Neural cell (in vitro differentiated cells): ENCODE measurements around the gene SF3B3.

Experiments
- EZH2 ChIP-seq: fragments of 200-600, 300-800 bp; shearing (Covaris generic), sonication (generic); IDR thresholded peaks from 2 replicates; pipeline ENCODE4 v1.6.1; 2014; ENCODE audit warnings: antibody characterized with exemption, low read length, borderline replicate concordance, mild to moderate bottlenecking; ENCODE audit not compliant: insufficient read depth, poor library complexity, severe bottlenecking
- POLR2AphosphoS5 ChIP-seq: IDR thresholded peaks from 2 replicates; pipeline ENCODE4 v1.6.1; 2012
- RAD21 ChIP-seq: fragments of 450-650 bp; conservative IDR thresholded peaks from 2 replicates; pipeline ENCODE4 v1.6.1; 2014; ENCODE audit warnings: antibody characterized with exemption, mild to moderate bottlenecking, moderate library complexity
- SMC3 ChIP-seq: fragments of 450-650 bp; conservative IDR thresholded peaks from 2 replicates; pipeline ENCODE4 v1.6.1; 2014; ENCODE audit warnings: antibody characterized with exemption, mild to moderate bottlenecking, moderate library complexity; ENCODE audit not compliant: poor library complexity
- TF ChIP-seq, protein P1 (sequence below): fragments of 450-650 bp; IDR thresholded peaks from 2 replicates; pipeline ENCODE4 v1.5.1; 2014; ENCODE audit warnings: antibody characterized with exemption, mild to moderate bottlenecking, moderate library complexity; ENCODE audit not compliant: poor library complexity, severe bottlenecking

DNA sequence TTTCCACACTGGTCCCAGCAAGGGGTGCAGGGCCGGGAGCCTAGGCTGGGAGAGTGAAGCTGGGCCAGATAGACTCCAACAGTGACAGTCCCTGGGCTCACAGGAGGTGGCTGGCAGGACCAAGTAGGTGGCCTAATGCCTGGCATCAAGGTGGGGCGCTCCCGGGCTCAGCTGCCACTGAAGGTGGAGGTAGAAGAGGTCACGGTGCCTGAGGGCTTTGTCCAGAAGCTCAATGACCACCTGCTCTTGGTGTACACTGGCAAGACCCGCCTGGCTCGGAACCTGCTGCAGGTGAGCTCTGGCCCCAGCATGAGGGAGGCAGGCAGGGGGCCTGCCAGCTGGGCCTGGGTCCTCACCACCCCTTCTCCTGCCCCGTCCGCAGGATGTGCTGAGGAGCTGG is 45.4 kb upstream of the SF3B3 start:
- TF ChIP-seq, protein P1, sequence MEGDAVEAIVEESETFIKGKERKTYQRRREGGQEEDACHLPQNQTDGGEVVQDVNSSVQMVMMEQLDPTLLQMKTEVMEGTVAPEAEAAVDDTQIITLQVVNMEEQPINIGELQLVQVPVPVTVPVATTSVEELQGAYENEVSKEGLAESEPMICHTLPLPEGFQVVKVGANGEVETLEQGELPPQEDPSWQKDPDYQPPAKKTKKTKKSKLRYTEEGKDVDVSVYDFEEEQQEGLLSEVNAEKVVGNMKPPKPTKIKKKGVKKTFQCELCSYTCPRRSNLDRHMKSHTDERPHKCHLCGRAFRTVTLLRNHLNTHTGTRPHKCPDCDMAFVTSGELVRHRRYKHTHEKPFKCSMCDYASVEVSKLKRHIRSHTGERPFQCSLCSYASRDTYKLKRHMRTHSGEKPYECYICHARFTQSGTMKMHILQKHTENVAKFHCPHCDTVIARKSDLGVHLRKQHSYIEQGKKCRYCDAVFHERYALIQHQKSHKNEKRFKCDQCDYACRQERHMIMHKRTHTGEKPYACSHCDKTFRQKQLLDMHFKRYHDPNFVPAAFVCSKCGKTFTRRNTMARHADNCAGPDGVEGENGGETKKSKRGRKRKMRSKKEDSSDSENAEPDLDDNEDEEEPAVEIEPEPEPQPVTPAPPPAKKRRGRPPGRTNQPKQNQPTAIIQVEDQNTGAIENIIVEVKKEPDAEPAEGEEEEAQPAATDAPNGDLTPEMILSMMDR, result no peak
- TF ChIP-seq SMC3 (no peak), POLR2AphosphoS5 (no peak), EZH2 (no peak), RAD21 (no peak)
